COLO829 (cell line): ENCODE data around the gene CATSPERZ.
"Not testable (repeated sequence)": the region's sequence is repeated elsewhere in the genome, so short reads cannot be mapped to it uniquely, and the experiment has no call there.

Source experiments
- DNase-seq: peaks from one replicate; pipeline ENCODE4 v3.0.0; 2012; ENCODE audit warnings: low spot score

CATSPERZ gene

GRCh38 chr11:64321026-64321425 is 20.9 kb downstream of the CATSPERZ start:
- DNase-seq: no peak

GRCh38 chr11:64321533-64321932 is 21.4 kb downstream of the CATSPERZ start:
- DNase-seq: no peak

- no peak for DNase-seq
Observed at GRCh38 chr11:64322925-64323260, 22.7 kb downstream of the CATSPERZ start.

GRCh38 chr11:64323373-64323772 is 23.2 kb downstream of the CATSPERZ start:
- DNase-seq: no peak

- DNase-seq: not testable (repeated sequence)
Observed at GRCh38 chr11:64323984-64324383, 23.8 kb downstream of the CATSPERZ start.

- DNase-seq: no peak
Observed at GRCh38 chr11:64324692-64325469, 24.7 kb downstream of the CATSPERZ start.

- no peak for DNase-seq
Observed at GRCh38 chr11:64327375-64327774, 27.2 kb downstream of the CATSPERZ start.

- DNase-seq: no peak
Observed at GRCh38 chr11:64327993-64328392, 27.8 kb downstream of the CATSPERZ start.

- no peak for DNase-seq
Observed at GRCh38 chr11:64330888-64331287, 30.7 kb downstream of the CATSPERZ start.

- DNase-seq: peak; percentile 77
Observed at GRCh38 chr11:64331569-64332371, 31.6 kb downstream of the CATSPERZ start.

- no peak for DNase-seq
Observed at GRCh38 chr11:64333556-64333955, 33.4 kb downstream of the CATSPERZ start.

- DNase-seq: peak; percentile 41
Observed at GRCh38 chr11:64334764-64335735, 34.9 kb downstream of the CATSPERZ start.

- no peak for DNase-seq
Observed at GRCh38 chr11:64337538-64338249, 37.5 kb downstream of the CATSPERZ start.

GRCh38 chr11:64338716-64339115 is 38.6 kb downstream of the CATSPERZ start:
- no peak for DNase-seq

- no peak for DNase-seq
Observed at GRCh38 chr11:64339286-64339685, 39.1 kb downstream of the CATSPERZ start.

- DNase-seq: no peak
Observed at GRCh38 chr11:64339754-64340408, 39.7 kb downstream of the CATSPERZ start, which contains the start of gene CCDC88B. Gene CCDC88B (plus strand): TSS chr11:64340204. CDS start chr11:64340267, 63 bp downstream.

- DNase-seq: no peak
Observed at GRCh38 chr11:64340671-64341335, 40.6 kb downstream of the CATSPERZ start.

- DNase-seq: no peak
Observed at GRCh38 chr11:64341429-64341828, 41.3 kb downstream of the CATSPERZ start.

- peak; percentile 92 for DNase-seq
Observed at GRCh38 chr11:64341851-64342791, 42.0 kb downstream of the CATSPERZ start.
